GM10266 (cell line): ENCODE data around the gene CMTR1.
A peak's percentile ranks its signal among the peaks of the same experiment; 100 is the strongest.

Source experiments
- DNase-seq: peaks from one replicate; pipeline ENCODE4 v3.0.0; 2012; ENCODE audit errors: extremely low spot score
- CTCF ChIP-seq: IDR thresholded peaks from 2 replicates; pipeline ENCODE4 v1.5.1; 2012; ENCODE audit warnings: mild to moderate bottlenecking, low read depth; ENCODE audit not compliant: control insufficient read depth, insufficient read depth; ENCODE audit errors: missing control alignments

Gene CMTR1

GRCh38 chr6:37432916-37433656 lies at the start of gene CMTR1:
Gene CMTR1, plus strand, starts transcription at chr6:37433221. Its CDS starts 2,409 bp downstream, at chr6:37435630.
- DNase-seq: peak; percentile 97

GRCh38 chr6:37388578-37388977 lies 44.4 kb upstream of the CMTR1 start:
- no peak for DNase-seq

More at GRCh38 chr6:37432916-37433656, at the start of gene CMTR1:
- no peak for TF ChIP-seq CTCF

GRCh38 chr6:37389857-37390256 lies 43.2 kb upstream of the CMTR1 start:
- no peak for TF ChIP-seq CTCF
- DNase-seq: no peak

More at GRCh38 chr6:37388578-37388977, 44.4 kb upstream of the CMTR1 start:
- no peak for TF ChIP-seq CTCF

- TF ChIP-seq CTCF: no peak
- DNase-seq: no peak
These were observed 41.9 kb upstream of the CMTR1 start for GRCh38 chr6:37391120-37391519.

- no peak for DNase-seq
- no peak for TF ChIP-seq CTCF
These were observed 40.2 kb upstream of the CMTR1 start for GRCh38 chr6:37392821-37393220.

GRCh38 chr6:37393381-37393929 lies 39.6 kb upstream of the CMTR1 start:
- no peak for TF ChIP-seq CTCF
- no peak for DNase-seq

- TF ChIP-seq CTCF: no peak
- DNase-seq: no peak
These were observed 36.3 kb upstream of the CMTR1 start for GRCh38 chr6:37396571-37397180.
